ENCODE results near the gene GRIK3. TPM values are rescaled to one million over a fixed set of nuclear protein-coding genes. Genes with fewer than 3 reads are reported as not detected.

GRIK3 gene
- total RNA-seq, 1 experiment from 2014 or later: 5.5 TPM

DNA sequence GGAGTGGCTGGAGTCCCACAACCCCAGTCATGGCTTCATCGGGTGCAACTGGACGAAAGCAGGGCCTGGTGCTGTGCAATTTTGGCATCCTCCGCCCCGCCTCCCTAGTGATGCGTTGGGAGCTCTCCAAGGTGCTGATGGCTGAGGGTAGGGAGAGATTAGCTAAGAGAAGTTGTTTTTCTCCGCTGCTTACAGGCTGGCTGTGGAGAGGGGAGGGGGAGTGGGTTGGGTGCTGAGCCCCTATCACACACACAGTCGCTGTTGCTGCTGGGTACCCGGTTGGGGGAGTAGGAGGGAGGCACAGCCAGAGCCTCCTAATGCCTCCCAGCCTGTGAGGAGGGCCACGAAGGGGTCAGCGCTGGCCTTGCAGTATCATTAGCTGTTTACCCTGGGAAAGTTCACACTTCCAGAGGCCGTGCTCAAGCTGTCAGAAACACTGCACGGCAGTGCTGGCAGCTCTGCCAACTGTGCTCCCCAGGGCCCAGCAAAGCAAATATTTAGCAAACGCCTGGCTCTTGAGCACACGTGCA, 110.0 kb downstream of the GRIK3 start (continued):
- TF ChIP-seq, protein P1, sequence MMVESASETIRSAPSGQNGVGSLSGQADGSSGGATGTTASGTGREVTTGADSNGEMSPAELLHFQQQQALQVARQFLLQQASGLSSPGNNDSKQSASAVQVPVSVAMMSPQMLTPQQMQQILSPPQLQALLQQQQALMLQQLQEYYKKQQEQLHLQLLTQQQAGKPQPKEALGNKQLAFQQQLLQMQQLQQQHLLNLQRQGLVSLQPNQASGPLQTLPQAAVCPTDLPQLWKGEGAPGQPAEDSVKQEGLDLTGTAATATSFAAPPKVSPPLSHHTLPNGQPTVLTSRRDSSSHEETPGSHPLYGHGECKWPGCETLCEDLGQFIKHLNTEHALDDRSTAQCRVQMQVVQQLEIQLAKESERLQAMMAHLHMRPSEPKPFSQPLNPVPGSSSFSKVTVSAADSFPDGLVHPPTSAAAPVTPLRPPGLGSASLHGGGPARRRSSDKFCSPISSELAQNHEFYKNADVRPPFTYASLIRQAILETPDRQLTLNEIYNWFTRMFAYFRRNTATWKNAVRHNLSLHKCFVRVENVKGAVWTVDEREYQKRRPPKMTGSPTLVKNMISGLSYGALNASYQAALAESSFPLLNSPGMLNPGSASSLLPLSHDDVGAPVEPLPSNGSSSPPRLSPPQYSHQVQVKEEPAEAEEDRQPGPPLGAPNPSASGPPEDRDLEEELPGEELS (CRISPR knock-in tag; IDR thresholded peaks at IDR 0.05): peak; percentile 94
- TF ChIP-seq TEAD1 (CRISPR knock-in tag; IDR thresholded peaks at IDR 0.05): peak; percentile 61; the same call in 1 of the 2 replicates
- TF ChIP-seq, protein P2, sequence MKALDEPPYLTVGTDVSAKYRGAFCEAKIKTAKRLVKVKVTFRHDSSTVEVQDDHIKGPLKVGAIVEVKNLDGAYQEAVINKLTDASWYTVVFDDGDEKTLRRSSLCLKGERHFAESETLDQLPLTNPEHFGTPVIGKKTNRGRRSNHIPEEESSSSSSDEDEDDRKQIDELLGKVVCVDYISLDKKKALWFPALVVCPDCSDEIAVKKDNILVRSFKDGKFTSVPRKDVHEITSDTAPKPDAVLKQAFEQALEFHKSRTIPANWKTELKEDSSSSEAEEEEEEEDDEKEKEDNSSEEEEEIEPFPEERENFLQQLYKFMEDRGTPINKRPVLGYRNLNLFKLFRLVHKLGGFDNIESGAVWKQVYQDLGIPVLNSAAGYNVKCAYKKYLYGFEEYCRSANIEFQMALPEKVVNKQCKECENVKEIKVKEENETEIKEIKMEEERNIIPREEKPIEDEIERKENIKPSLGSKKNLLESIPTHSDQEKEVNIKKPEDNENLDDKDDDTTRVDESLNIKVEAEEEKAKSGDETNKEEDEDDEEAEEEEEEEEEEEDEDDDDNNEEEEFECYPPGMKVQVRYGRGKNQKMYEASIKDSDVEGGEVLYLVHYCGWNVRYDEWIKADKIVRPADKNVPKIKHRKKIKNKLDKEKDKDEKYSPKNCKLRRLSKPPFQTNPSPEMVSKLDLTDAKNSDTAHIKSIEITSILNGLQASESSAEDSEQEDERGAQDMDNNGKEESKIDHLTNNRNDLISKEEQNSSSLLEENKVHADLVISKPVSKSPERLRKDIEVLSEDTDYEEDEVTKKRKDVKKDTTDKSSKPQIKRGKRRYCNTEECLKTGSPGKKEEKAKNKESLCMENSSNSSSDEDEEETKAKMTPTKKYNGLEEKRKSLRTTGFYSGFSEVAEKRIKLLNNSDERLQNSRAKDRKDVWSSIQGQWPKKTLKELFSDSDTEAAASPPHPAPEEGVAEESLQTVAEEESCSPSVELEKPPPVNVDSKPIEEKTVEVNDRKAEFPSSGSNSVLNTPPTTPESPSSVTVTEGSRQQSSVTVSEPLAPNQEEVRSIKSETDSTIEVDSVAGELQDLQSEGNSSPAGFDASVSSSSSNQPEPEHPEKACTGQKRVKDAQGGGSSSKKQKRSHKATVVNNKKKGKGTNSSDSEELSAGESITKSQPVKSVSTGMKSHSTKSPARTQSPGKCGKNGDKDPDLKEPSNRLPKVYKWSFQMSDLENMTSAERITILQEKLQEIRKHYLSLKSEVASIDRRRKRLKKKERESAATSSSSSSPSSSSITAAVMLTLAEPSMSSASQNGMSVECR (CRISPR knock-in tag; IDR thresholded peaks at IDR 0.05; ENCODE audit: borderline replicate concordance): 0 out of 2 replicates have a peak, but pooled peaks have one; percentile 74
- no peak for TF ChIP-seq NFATC4 (CRISPR knock-in tag; IDR thresholded peaks at IDR 0.05)

DNA sequence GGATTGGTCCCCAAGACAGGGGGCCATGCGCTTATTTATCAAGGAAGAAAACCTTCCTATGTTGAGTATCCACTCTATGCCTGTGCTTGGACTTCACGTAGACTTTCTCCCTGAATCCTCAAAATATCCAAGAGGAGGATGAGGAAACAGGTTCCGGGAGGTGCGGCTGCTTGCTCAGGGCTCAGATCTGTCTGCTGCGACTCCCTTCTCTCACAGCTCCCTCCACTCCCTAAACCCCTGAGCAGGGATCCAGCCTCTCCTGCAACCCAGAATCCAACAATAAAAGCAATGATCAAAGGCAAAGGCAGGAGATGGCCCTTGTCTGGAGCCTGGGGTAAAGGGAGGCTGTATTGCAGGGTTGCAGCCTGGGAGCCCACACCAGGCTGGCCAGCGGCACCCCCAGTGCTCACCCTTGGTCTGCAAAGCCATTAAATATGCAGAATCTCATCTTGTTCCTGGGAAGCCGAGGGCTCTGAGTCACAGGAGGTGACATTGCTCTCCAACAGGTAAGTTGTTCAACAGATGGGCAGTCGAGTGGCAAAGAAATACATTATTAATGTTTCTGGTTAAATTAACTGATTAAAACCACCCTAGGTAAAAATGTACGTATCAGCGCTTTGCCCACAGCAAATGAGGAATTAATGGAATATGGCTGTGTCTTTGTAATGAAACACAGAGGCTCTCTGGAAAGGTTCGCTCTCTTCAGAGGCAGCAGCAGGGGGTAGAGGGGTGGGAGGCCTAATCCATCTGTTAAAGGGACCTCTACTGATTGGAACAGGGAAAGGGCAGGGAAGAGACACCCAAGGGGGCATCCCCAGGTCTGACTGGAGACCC, 111.5 kb downstream of the GRIK3 start:
- Mint-ChIP-seq H3K36me3 (no peaks in the 10 kb centered on the region), H3K4me3 (no peak overlapping the region), H3K4me1 (peaks cover 15% of the 10 kb centered on the region), H3K27ac (no peak overlapping the region), H3K27me3 (ENCODE audit: low read depth) (no peaks in the 10 kb centered on the region), H3K9me3 (no peaks in the 10 kb centered on the region)
- ChIA-PET CTCF (interaction anchor here (1.4 to 1.6 kb wide), 2 partner anchors 14 to 313 kb away, joined by 4 read pairs; no protein-coding TSS in a partner anchor), POLR2A (no interaction called here)
- no peak for ATAC-seq
- no peak for TF ChIP-seq RELA (CRISPR knock-in tag; IDR thresholded peaks at IDR 0.05; ENCODE audit: borderline replicate concordance)
- no peak for DNase-seq (ENCODE audit: low spot score)

DNA sequence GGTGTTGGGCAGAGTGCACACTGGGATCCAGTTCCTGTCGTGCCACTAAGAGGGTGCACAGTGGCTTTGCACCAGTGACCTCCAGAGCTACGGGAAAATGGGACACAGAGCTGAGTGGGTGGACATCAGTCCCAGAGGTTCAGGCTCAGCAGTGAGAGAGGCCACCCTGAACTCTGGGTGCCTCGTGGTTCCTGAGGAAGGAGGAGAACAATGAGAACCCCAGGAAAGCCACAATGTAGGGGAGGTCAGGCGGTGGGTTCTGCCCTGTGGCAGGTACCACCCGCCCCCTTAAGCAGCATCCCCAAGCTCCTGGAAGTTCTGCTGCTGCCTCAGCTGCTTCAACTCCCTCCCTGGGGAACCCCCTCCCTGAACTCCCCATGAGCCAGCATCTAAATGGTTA, 112.2 kb downstream of the GRIK3 start:
- ATAC-seq (no peak), DNase-seq (ENCODE audit: low spot score) (no peak)
- Mint-ChIP-seq H3K9me3 (peaks cover 6% of the 10 kb centered on the region), H3K27ac (no peak overlapping the region), H3K4me3 (no peak overlapping the region), H3K27me3 (ENCODE audit: low read depth) (no peaks in the 10 kb centered on the region), H3K36me3 (peaks cover 5% of the 10 kb centered on the region), H3K4me1 (peaks cover 15% of the 10 kb centered on the region)
- ChIA-PET CTCF (interaction anchor here (0.7 to 1.6 kb wide), 3 partner anchors 15 to 313 kb away, joined by 3 to 4 read pairs (median 4); no protein-coding TSS in a partner anchor), POLR2A (no interaction called here)
- no peak for TF ChIP-seq GRHL2 (CRISPR knock-in tag; IDR thresholded peaks at IDR 0.05; ENCODE audit: insufficient replicate concordance, severe bottlenecking)
- TF ChIP-seq NFATC4 (CRISPR knock-in tag; IDR thresholded peaks at IDR 0.05): no peak
- TF ChIP-seq, protein P3, sequence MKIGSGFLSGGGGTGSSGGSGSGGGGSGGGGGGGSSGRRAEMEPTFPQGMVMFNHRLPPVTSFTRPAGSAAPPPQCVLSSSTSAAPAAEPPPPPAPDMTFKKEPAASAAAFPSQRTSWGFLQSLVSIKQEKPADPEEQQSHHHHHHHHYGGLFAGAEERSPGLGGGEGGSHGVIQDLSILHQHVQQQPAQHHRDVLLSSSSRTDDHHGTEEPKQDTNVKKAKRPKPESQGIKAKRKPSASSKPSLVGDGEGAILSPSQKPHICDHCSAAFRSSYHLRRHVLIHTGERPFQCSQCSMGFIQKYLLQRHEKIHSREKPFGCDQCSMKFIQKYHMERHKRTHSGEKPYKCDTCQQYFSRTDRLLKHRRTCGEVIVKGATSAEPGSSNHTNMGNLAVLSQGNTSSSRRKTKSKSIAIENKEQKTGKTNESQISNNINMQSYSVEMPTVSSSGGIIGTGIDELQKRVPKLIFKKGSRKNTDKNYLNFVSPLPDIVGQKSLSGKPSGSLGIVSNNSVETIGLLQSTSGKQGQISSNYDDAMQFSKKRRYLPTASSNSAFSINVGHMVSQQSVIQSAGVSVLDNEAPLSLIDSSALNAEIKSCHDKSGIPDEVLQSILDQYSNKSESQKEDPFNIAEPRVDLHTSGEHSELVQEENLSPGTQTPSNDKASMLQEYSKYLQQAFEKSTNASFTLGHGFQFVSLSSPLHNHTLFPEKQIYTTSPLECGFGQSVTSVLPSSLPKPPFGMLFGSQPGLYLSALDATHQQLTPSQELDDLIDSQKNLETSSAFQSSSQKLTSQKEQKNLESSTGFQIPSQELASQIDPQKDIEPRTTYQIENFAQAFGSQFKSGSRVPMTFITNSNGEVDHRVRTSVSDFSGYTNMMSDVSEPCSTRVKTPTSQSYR (CRISPR knock-in tag; IDR thresholded peaks at IDR 0.05): no peak
- TF ChIP-seq ZNF263 (CRISPR knock-in tag; IDR thresholded peaks at IDR 0.05; ENCODE audit: low read depth): no peak
- TF ChIP-seq, protein P4, sequence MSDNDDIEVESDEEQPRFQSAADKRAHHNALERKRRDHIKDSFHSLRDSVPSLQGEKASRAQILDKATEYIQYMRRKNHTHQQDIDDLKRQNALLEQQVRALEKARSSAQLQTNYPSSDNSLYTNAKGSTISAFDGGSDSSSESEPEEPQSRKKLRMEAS (CRISPR knock-in tag; IDR thresholded peaks at IDR 0.05): no peak

Measured in WTC11 (cell line).